Prostate gland (tissue), 2 donors: ENCODE data around the gene AURKB. TPM values are rescaled to one million over a fixed set of nuclear protein-coding genes. Genes with fewer than 3 reads are reported as not detected.
A peak's percentile ranks its signal among the peaks of the same experiment; 100 is the strongest.

Experiments
- DNase-seq: peaks from one replicate; pipeline ENCODE4 v3.0.0-alpha.2; 2019; ENCODE audit warnings: low spot score
- H3K27ac ChIP-seq, 2 donors: fragments of 200-600 bp; sonication (generic); 2 replicates each; pipeline ENCODE4 v1.5.1; 2017 to 2019
- H3K27me3 ChIP-seq: fragments of 200-600 bp; sonication (generic); replicated peaks from 2 replicates; pipeline ENCODE4 v1.5.1; 2019; ENCODE audit not compliant: insufficient read depth
- H3K36me3 ChIP-seq, 2 donors: fragments of 200-600 bp; sonication (generic); 1 replicate in 1 of 2; 2 replicates in 1 of 2; pipeline versions ENCODE4 v1.5.1 to v1.8.1; 2017 to 2019
- H3K4me1 ChIP-seq: fragments of 200-600 bp; sonication (generic); replicated peaks from 2 replicates; pipeline ENCODE4 v1.5.1; 2019
- H3K4me3 ChIP-seq, 2 donors: fragments of 200-600 bp; sonication (generic); 2 replicates each; pipeline ENCODE4 v1.5.1; 2017 to 2019
- H3K9me3 ChIP-seq: fragments of 200-600 bp; sonication (generic); 2 replicates; pipeline ENCODE4 v1.5.1; 2017
- POLR2A ChIP-seq: fragments of 450-650 bp; IDR thresholded peaks from one replicate; pipeline ENCODE4 v1.6.1; 2016; ENCODE audit warnings: antibody characterized with exemption, mild to moderate bottlenecking
- POLR2AphosphoS5 ChIP-seq: sonication (generic); formaldehyde crosslinking; IDR thresholded peaks from one replicate; pipeline ENCODE4 v1.6.1; 2017; ENCODE audit warnings: antibody characterized with exemption
- WGBS: methylation state at CpG from one replicate; pipeline ENCODE4 v1.1.5; 2018; 5-methylcytosine and 5-hydroxymethylcytosine counted together
- intact Hi-C: fragments of 100-400 bp; cut with DNase I; formaldehyde crosslinking; loops from one replicate; pipeline ENCODE4 v1.14.2; 2022
- total RNA-seq, 2 donors: library from RNA; depleted of rRNA; stranded (reverse); fragments of >200 nt; gene quantifications; one replicate each; pipeline ENCODE4 v1.1.0, GENCODE V29; 2016
- TF ChIP-seq, protein P1 (sequence below), 4 experiments: fragments of 200-600 bp in 2 of 4; fragments of 450-650 bp in 2 of 4; sonication (generic) in 2 of 4; IDR thresholded peaks; 1 replicate in 3 of 4; 2 replicates in 1 of 4; pipeline ENCODE4 v1.5.1; 2016 to 2019; ENCODE audit warnings: antibody characterized with exemption in 4 of 4, mild to moderate bottlenecking in 2 of 4, moderate library complexity in 2 of 4

The AURKB gene
- total RNA-seq, 2 donors from 2014 or later = 2.1 to 6.6 TPM

DNA sequence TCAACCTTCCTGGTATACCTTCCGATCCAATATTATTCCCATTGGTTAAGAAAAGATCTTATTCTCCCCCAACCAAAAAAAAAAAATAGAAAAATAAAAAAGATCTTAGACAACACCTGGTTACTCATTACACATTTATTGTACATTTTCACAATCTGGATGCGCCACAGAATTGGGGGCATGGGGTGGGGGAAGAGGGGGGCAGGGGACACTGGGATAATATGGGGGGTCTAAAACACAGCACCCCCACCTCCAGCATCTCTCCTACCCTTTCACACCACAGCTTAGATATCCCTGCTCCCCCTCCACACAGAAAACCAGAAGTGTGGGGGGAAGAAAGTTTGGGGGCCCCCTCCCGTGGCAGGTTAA is 51.4 kb downstream of the AURKB start:
- H3K36me3 ChIP-seq = peaks cover 0 to 8% of the 10 kb centered on the region in 2 donors
- intact Hi-C loops = loop anchor here (10.0 kb wide), 1 partner anchor 314 kb away; no protein-coding TSS in a partner anchor
- H3K9me3 ChIP-seq = no peaks in the 10 kb centered on the region
- no peaks in the 10 kb centered on the region for H3K27me3 ChIP-seq
- no peak for TF ChIP-seq POLR2A
- TF ChIP-seq, protein P1, sequence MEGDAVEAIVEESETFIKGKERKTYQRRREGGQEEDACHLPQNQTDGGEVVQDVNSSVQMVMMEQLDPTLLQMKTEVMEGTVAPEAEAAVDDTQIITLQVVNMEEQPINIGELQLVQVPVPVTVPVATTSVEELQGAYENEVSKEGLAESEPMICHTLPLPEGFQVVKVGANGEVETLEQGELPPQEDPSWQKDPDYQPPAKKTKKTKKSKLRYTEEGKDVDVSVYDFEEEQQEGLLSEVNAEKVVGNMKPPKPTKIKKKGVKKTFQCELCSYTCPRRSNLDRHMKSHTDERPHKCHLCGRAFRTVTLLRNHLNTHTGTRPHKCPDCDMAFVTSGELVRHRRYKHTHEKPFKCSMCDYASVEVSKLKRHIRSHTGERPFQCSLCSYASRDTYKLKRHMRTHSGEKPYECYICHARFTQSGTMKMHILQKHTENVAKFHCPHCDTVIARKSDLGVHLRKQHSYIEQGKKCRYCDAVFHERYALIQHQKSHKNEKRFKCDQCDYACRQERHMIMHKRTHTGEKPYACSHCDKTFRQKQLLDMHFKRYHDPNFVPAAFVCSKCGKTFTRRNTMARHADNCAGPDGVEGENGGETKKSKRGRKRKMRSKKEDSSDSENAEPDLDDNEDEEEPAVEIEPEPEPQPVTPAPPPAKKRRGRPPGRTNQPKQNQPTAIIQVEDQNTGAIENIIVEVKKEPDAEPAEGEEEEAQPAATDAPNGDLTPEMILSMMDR (IDR thresholded peaks at IDR 0.05) = peak in 1 of 4 experiments; percentile 5
- peaks cover 20% of the 10 kb centered on the region for H3K4me1 ChIP-seq
- H3K27ac ChIP-seq = peak overlapping the region; percentile 100
- no peak for DNase-seq
- no peak overlapping the region for H3K4me3 ChIP-seq
- 56% methylated on average over 3 of the region's 3 CpGs for WGBS

DNA sequence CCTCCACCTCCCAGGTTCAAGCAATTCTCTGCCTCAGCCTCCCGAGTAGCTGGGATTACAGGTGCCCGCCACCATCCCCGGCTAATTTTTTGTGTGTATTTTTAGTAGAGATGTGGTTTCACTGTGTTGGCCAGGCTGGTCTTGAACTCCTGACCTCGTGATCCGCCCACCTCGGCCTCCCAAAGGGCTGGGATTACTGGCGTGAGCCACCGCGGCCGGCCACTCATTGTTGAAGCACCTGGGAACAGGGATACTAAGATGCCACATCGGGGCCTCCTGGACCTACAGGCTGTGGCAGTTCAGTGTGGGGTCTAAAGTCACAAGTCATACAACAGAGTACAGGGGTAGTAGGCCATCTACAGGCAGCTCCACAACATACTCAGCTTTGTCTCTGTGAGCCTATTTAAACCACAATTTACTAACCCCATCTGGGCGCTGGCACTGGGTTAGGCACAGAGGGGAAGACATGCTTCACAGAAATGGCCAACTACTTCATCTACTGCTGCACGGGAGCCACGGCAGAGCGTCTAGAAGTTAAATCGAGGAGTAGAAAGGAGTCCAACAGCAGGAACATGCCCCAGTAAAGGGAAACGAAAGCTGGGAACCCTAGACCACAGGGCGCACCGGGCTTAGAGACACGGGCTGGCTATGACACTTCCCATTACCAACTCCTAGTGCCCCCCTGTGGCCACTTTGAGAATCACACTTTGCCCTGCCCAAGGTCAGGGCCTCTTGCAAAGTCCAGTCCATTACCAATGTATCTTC is 51.9 kb downstream of the AURKB start:
- Histone ChIP-seq H3K27ac (peak overlapping the region; percentile 100), H3K4me3 (no peak overlapping the region), H3K27me3 (no peaks in the 10 kb centered on the region), H3K4me1 (peaks cover 21% of the 10 kb centered on the region), H3K9me3 (no peaks in the 10 kb centered on the region), H3K36me3 (peaks cover 0 to 8% of the 10 kb centered on the region in 2 donors)
- intact Hi-C loops = loop anchor here (10.0 kb wide), 1 partner anchor 314 kb away; no protein-coding TSS in a partner anchor
- 51% methylated on average over 20 of the region's 20 CpGs for WGBS
- TF ChIP-seq POLR2AphosphoS5 (peak; percentile 83), POLR2A (no peak)
- TF ChIP-seq, protein P1 (IDR thresholded peaks at IDR 0.05) = peak; percentile 80 to 98 (median 96)
- peak; percentile 90 for DNase-seq

DNA sequence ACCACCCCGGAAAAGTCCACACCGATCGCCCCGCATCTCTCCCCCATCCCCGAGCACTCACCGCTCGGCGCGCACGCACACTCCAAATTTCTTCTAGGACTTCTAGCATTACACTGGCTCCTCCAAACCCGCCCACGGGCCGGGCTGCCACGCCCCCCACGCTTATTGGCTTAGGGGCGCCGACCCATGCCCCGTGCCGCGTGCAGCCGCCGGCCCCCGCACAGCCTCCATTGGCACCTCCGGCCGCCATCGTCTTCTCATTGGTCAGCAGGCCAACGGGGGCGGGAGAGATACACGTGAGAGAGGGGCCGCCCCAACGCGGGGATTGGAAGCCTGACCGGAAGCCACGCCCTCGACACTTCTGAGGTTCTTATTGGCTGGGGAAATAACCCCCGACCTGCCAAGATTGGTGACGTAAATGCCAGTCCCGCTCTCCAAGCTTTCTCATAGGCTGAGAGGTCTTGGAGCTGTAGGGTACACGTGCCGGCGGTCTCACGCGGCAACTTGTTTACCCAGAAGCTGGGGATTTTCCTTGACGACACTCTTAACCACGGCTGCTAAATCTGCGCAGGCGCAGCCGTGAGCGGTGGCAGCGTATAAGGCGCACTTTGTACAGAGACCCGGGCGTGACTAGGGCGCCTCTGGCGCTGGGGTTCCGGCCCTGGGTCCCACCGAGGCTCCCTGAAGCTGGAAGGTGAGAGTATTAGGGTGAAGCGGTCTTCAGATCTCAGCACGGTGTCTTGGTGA is 54.0 kb downstream of the AURKB start:
- TF ChIP-seq POLR2A (peak; percentile 100), POLR2AphosphoS5 (peak; percentile 99)
- TF ChIP-seq, protein P1 (IDR thresholded peaks at IDR 0.05) = peak in 1 of 4 experiments; percentile 40
- peaks cover 0 to 8% of the 10 kb centered on the region in 2 donors for H3K36me3 ChIP-seq
- H3K9me3 ChIP-seq = no peaks in the 10 kb centered on the region
- peak overlapping the region; percentile 71 to 95 for H3K4me3 ChIP-seq
- peak overlapping the region; percentile 100 for H3K27ac ChIP-seq
- under 1% methylated on average over 50 of the region's 59 CpGs for WGBS
- intact Hi-C loops = loop anchor here (10.0 kb wide), 1 partner anchor 312 kb away; no protein-coding TSS in a partner anchor
- peak; percentile 100 for DNase-seq
- H3K27me3 ChIP-seq = no peaks in the 10 kb centered on the region
- H3K4me1 ChIP-seq = peaks cover 25% of the 10 kb centered on the region

DNA sequence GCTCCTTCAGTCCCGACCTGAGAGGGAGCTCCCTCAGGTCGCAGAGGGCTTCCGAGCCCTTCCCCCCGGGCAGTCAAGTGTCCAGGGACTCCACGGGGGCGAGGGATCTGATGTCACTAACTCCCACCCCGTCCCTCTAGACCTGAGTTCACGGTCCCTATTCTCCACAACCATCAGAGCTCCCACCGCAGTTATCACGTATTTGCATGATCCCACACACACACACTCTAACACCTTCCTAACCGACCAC is 54.5 kb downstream of the AURKB start:
- Histone ChIP-seq H3K4me3 (peak overlapping the region; percentile 71 to 95), H3K27ac (peak overlapping the region; percentile 100), H3K36me3 (peaks cover 0 to 8% of the 10 kb centered on the region in 2 donors), H3K4me1 (peaks cover 20% of the 10 kb centered on the region), H3K9me3 (no peaks in the 10 kb centered on the region), H3K27me3 (no peaks in the 10 kb centered on the region)
- DNase-seq = no peak
- TF ChIP-seq POLR2AphosphoS5 = no peak
- intact Hi-C loops = loop anchor here (10.0 kb wide), 1 partner anchor 311 kb away; no protein-coding TSS in a partner anchor
- 0% methylated on average over 11 of the region's 11 CpGs for WGBS

DNA sequence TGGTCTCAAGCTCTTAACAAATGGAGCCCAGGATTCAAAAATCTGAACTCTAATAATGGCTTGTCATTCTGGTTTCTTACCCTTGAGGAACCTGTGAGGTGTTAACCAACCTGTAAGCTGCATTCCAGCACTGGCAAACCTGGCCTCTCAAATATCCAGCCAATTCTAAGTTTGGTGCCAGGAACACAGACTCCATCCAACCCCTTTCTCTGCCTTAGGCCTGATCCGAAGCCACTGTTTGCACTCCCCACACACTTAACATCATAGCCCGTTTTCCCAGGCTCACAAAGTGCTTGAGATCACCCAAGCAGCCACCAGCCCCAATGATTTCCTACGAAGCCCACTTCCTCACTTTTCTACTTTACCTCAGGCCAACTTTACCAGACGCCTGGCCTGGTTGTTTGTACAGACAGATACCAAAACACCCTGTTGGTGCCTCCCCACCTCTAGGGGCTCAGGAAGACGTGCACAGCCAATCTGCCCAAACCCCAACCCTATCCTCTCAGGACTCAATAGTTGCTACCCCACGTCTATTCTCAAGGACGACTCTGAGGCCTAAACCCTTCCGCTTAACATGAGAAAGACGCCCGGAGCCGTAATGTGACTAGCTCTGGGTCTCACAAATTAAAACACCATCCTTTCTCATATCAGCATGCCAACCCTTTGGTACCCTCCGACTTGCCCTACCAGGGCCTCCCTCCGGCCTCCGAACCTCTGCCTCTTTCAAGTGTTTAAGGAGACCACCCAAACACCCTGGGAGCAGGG is 55.0 kb downstream of the AURKB start:
- Histone ChIP-seq H3K4me1 (peaks cover 22% of the 10 kb centered on the region), H3K9me3 (no peaks in the 10 kb centered on the region), H3K36me3 (peaks cover 0 to 12% of the 10 kb centered on the region in 2 donors), H3K4me3 (peak overlapping the region; percentile 71 to 95), H3K27ac (peak overlapping the region; percentile 100), H3K27me3 (no peaks in the 10 kb centered on the region)
- TF ChIP-seq, protein P1 (IDR thresholded peaks at IDR 0.05) = peak in 1 of 4 experiments; percentile 10
- peak; percentile 29 for TF ChIP-seq POLR2A
- TF ChIP-seq POLR2AphosphoS5 = peak; percentile 56
- peak; percentile 72 for DNase-seq
- intact Hi-C loops = loop anchor here (10.0 kb wide), 1 partner anchor 311 kb away; no protein-coding TSS in a partner anchor
- WGBS = 9% methylated on average over 14 of the region's 14 CpGs
